Subcutaneous adipose tissue (tissue), 4 donors: ENCODE measurements around the gene DNAJC18. TPM values are rescaled to one million over a fixed set of nuclear protein-coding genes. Genes with fewer than 3 reads are reported as not detected.

Experiments
- CTCF ChIP-seq: fragments of 450-650 bp; IDR thresholded peaks from one replicate; pipeline ENCODE4 v1.5.1; 2016; ENCODE audit warnings: low read depth, mild to moderate bottlenecking, control low read depth, antibody characterized with exemption, moderate library complexity
- total RNA-seq, 4 donors: library from RNA; depleted of rRNA; stranded (reverse); fragments of >200 nt; gene quantifications; one replicate each; pipeline ENCODE4 v1.1.0, GENCODE V29; 2016

The DNAJC18 gene
- total RNA-seq, 4 donors from 2014 or later = 3.8 to 9.0 (median 4.4) TPM

DNA sequence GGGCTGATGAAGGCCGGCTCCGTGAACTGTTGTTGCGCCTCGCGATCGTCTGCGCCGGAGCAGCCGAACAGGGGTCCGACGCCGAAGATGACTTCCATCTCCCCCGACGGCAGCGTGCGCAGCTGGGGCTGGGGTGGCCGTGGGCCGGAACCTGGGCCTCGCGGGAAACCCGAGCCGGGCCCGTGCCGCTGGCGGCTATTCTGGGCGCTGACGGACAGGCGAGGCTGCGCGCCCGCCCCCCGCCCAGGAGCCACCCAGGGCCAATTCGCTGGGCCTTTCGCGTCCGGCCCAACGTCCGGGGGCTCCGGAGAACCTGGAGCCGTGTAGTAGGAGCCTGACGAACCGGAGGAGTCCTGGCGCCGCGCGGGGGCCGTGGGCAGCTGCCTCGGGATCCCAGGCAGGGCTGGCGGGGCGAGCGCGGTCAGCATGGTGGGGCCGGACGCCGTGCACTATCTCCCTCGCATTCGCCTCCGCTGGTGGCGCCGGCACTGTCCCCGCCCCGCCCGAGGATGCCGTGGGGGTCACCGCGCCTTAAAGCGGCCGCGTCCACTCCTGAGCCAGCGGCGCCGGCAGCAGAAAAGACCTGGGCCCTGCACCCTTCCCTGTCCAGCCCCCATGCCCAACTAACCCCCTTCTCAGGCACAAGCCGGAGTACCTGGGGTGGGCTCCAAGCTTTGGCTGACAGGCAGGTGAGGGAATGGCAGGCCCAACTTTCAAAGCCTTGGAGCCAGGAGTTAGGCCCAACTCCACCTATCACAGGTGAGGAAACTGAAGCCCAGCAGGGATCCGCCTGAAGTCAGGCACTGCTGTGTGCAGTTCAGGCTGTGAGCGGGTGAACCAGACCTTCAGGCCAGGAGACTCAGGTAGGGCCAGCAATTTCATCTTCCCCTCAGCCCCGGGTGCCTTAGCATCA, 44.4 kb downstream of the DNAJC18 start, which contains the start of gene PROB1:
TSS of gene PROB1 (minus strand) at position 451 of the 913 bp plus-strand sequence. CDS start at position 428, 23 bp downstream.
- no peak for TF ChIP-seq CTCF

- TF ChIP-seq CTCF = no peak
Observed at GRCh38 chr5:139394123-139394653, 45.1 kb downstream of the DNAJC18 start.

DNA sequence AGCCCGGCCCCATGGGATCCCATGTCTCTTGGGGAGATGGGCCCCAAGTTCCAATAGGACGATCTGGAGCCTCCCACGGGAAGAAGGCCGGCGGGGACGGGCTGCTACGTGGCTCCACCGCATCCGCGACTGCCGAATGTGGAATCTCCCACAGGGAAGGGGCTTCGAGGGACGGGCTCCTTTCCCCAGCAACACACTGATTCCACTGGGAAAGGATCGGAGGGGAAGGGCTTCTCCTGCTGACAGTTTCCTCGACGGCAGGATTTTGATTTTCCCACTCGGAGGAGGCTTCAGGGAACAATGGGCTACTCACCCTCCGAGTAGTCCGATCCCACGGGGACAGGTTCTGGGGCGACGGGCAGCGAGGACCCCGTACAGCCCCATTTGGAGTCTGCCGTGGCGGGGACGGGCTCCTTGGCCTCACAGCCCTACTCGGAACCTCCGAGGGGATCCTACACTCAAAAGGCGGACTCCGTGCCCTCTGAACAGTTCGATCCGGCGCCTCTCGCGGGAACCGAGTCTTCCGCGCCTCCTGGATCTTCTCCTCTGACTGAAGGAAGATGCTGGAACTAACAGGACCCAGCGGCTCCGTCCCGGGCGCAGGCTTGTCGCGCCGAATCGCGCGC, 45.7 kb downstream of the DNAJC18 start:
- TF ChIP-seq CTCF = no peak

DNA sequence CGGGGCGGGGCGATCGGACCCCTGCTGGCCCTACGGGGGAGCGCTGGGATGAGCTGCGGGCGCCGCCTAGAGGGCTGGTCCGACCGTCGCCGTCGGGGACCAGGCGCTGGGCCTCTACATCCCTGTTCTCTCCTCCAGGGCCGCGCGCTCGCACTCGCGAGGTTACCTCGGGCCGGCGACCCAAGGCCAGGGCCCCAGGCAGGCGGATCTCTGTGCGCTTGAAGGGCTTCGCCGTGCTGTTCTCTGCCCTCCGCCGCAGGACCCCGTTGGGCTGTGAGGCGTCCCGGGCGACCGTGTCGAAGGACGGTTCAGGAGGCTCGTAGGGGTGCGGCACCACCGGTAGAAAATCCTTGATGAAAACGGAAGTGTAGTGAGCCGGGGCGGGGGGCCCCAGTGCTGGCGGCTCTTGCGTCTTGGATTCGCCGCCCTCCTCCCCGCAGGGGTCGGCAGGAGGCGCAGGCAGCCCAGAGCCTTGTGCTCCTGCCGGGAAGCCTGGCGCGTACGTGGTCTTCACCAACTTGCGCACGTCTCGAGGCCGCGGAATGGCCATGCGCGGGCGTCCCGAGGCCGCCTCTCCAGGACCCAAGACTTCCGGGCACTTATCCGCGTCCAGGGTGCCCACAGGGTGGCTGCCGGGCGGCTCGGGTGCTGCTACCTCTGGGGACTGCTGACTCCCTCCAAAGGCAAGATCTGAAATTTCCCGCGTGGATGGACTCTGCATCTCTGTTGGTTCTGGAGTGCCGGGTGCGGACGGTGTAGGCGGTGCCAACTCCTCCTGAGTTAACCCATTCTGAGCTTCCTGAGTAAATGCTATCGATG, 46.4 kb downstream of the DNAJC18 start:
- no peak for TF ChIP-seq CTCF

DNA sequence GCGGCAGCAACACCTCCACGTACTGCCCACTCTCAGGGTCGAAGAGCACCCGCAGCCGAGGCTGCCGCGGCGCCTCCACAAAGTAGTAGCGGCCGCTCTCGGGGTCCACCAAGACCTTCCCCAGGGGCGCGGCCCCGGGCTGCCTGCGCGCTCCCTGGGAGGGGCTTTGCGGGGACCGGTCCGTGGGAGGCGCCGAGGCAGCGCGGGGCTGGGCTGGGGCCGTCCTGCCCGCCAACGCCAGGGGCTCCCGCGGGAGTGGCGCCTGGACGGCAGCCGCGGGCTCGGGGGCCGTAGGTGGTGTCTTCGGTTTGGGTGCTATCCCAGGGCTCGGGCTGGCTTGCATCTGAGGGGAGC, 47.0 kb downstream of the DNAJC18 start:
- TF ChIP-seq CTCF = no peak

- no peak for TF ChIP-seq CTCF
Observed at GRCh38 chr5:139391570-139392323, 47.6 kb downstream of the DNAJC18 start.
